Measurements from ENCODE around the gene SIRT7.

DNA sequence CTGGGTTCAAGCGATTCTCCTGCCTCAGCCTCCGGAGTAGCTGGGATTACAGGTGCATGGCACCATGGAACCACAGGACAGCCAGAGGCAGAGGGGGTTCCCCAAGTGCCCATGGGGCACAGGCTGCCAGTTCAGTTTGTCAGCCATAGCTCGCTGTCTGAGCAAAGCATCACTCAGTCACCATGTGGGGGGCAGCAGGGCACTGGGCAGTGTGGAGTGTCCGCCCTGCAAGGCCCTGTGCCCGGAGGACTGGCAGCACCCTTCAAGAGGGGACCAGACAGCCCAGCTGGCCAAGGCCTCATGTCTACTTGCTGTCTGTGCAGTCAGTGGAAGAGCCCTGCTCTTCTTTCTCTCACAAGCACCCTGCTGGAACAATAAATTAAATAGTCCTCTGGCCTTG, 33.0 kb downstream of the SIRT7 start:
- TF ChIP-seq, protein P1, sequence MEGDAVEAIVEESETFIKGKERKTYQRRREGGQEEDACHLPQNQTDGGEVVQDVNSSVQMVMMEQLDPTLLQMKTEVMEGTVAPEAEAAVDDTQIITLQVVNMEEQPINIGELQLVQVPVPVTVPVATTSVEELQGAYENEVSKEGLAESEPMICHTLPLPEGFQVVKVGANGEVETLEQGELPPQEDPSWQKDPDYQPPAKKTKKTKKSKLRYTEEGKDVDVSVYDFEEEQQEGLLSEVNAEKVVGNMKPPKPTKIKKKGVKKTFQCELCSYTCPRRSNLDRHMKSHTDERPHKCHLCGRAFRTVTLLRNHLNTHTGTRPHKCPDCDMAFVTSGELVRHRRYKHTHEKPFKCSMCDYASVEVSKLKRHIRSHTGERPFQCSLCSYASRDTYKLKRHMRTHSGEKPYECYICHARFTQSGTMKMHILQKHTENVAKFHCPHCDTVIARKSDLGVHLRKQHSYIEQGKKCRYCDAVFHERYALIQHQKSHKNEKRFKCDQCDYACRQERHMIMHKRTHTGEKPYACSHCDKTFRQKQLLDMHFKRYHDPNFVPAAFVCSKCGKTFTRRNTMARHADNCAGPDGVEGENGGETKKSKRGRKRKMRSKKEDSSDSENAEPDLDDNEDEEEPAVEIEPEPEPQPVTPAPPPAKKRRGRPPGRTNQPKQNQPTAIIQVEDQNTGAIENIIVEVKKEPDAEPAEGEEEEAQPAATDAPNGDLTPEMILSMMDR (IDR thresholded peaks at IDR 0.05) = no peak
- no peak for TF ChIP-seq POLR2A (IDR thresholded peaks at IDR 0.05)

Data from ovary (tissue), 3 donors.